ENCODE measurements around the gene INPP5F.

- TF ChIP-seq SMC3 (conservative IDR thresholded peaks at IDR 0.05; ENCODE audit: insufficient read depth, low read depth, low read length) (peak; percentile 80), CTCF (IDR thresholded peaks at IDR 0.05 in 2 of 3, conservative IDR thresholded peaks at IDR 0.05 in 1 of 3; ENCODE audit: insufficient read depth in 2 of 3, low read depth in 1 of 3, low read length in 3 of 3) (peak; percentile 70 to 84 (median 84)), NFIX (CRISPR knock-in tag; IDR thresholded peaks at IDR 0.05; ENCODE audit: low read depth) (no peak), CBX2 (IDR thresholded peaks at IDR 0.05; ENCODE audit: insufficient read depth, low read length, poor library complexity, severe bottlenecking) (no peak), YY1 (IDR thresholded peaks at IDR 0.05; ENCODE audit: borderline replicate concordance in 1 of 3, control insufficient read depth in 1 of 3, extremely low read depth in 1 of 3, insufficient read depth in 3 of 3, insufficient read length in 1 of 3, insufficient replicate concordance in 2 of 3, low read depth in 1 of 3, low read length in 2 of 3) (no peak), E2F4 (CRISPR knock-in tag; IDR thresholded peaks at IDR 0.05; ENCODE audit: low read depth) (no peak), RBM39 (optimal IDR thresholded peaks at IDR 0.05; ENCODE audit: low read depth, low read length) (no peak), SPI1 (IDR thresholded peaks at IDR 0.05; ENCODE audit: borderline replicate concordance, low read depth, low read length) (no peak), ZNF174 (CRISPR knock-in tag; IDR thresholded peaks at IDR 0.05) (no peak), ZC3H4 (CRISPR knock-in tag; IDR thresholded peaks at IDR 0.05; ENCODE audit: borderline replicate concordance) (no peak), FOXK1 (CRISPR knock-in tag; IDR thresholded peaks at IDR 0.05; ENCODE audit: borderline replicate concordance) (no peak)
Observed at GRCh38 chr10:119750391-119751230, 24.8 kb downstream of the INPP5F start.

Measured in K562 (cell line).